ENCODE measurements around the gene ZNF512B.

ZNF512B gene

GRCh38 chr20:63955827-63956663 is 13.7 kb downstream of the ZNF512B start, which contains the start of gene UCKL1 (continued):
- TF ChIP-seq ZNF843 (tag by site-specific recombination; IDR thresholded peaks at IDR 0.05), result 0 out of 2 replicates have a peak, but pooled peaks have one; percentile 44
- TF ChIP-seq OSR2 (tag by site-specific recombination; IDR thresholded peaks at IDR 0.05), result 0 out of 2 replicates have a peak, but pooled peaks have one; percentile 26
- TF ChIP-seq, protein P1, sequence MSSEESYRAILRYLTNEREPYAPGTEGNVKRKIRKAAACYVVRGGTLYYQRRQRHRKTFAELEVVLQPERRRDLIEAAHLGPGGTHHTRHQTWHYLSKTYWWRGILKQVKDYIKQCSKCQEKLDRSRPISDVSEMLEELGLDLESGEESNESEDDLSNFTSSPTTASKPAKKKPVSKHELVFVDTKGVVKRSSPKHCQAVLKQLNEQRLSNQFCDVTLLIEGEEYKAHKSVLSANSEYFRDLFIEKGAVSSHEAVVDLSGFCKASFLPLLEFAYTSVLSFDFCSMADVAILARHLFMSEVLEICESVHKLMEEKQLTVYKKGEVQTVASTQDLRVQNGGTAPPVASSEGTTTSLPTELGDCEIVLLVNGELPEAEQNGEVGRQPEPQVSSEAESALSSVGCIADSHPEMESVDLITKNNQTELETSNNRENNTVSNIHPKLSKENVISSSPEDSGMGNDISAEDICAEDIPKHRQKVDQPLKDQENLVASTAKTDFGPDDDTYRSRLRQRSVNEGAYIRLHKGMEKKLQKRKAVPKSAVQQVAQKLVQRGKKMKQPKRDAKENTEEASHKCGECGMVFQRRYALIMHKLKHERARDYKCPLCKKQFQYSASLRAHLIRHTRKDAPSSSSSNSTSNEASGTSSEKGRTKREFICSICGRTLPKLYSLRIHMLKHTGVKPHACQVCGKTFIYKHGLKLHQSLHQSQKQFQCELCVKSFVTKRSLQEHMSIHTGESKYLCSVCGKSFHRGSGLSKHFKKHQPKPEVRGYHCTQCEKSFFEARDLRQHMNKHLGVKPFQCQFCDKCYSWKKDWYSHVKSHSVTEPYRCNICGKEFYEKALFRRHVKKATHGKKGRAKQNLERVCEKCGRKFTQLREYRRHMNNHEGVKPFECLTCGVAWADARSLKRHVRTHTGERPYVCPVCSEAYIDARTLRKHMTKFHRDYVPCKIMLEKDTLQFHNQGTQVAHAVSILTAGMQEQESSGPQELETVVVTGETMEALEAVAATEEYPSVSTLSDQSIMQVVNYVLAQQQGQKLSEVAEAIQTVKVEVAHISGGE (tag by site-specific recombination; conservative IDR thresholded peaks at IDR 0.05; ENCODE audit: low read depth), result peak; percentile 75
- TF ChIP-seq ZNF560 (tag by site-specific recombination; IDR thresholded peaks at IDR 0.05; ENCODE audit: borderline replicate concordance), result no peak
- TF ChIP-seq, protein P2, sequence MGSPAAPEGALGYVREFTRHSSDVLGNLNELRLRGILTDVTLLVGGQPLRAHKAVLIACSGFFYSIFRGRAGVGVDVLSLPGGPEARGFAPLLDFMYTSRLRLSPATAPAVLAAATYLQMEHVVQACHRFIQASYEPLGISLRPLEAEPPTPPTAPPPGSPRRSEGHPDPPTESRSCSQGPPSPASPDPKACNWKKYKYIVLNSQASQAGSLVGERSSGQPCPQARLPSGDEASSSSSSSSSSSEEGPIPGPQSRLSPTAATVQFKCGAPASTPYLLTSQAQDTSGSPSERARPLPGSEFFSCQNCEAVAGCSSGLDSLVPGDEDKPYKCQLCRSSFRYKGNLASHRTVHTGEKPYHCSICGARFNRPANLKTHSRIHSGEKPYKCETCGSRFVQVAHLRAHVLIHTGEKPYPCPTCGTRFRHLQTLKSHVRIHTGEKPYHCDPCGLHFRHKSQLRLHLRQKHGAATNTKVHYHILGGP (tag by site-specific recombination; IDR thresholded peaks at IDR 0.05), result no peak
- TF ChIP-seq ZNF830 (tag by site-specific recombination; IDR thresholded peaks at IDR 0.05; ENCODE audit: low read depth), result no peak

DNA sequence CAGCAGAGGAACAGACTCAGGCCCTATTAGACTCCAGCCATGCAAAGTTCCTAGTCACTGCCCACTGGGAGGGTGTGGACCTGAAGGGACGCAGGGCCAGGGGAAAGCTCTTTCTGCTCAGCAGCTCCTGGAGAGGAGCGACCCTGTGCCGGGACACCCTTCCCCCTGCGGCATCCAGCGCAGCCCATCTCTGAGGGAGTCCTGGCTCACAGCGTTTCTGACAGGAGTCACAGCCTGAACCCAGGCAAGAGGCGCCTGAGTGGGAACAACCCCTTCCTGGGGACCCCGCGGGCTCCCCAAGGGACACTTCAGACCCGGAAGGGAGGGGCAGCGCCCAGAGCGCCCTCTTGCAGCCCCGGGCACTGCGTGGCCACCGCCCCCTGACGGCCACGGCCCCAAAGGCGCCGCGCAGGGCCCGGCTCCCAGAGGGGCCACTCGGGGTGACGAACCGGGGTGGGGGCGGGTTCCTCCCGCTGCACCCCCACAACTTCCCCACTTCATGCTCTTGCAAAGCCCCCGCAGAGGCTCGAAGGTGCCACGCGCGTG is 14.4 kb downstream of the ZNF512B start:
- POLR2A ChIA-PET, result interaction anchor here (0.7 to 2.7 kb wide), 2 partner anchors 25 to 90 kb away, joined by 3 to 21 read pairs; partner anchors contain the start of genes PRPF6 and TPD52L2
- no peaks in the 10 kb centered on the region for H3K9me3 ChIP-seq (ENCODE audit: control insufficient read depth, insufficient read depth, low read depth, low read length)
- CTCF ChIA-PET, result interaction anchor here (0.5 to 1.4 kb wide), 3 partner anchors 9 to 32 kb away, joined by 3 to 5 read pairs (median 3); no protein-coding TSS in a partner anchor
- H3K36me3 ChIP-seq (ENCODE audit: control insufficient read depth in 2 of 2, insufficient read depth in 1 of 2, low read length in 2 of 2), result peaks cover 0 to 25% of the 10 kb centered on the region in 2 experiments; a peak in 1 of 3 replicates
- peak overlapping the region; percentile 94 for H3K27ac ChIP-seq (ENCODE audit: extremely low read depth, low read depth, low read length)
- peak overlapping the region; percentile 99 for H3K4me3 ChIP-seq (ENCODE audit: low read depth, low read length)
- H3K4me1 ChIP-seq (ENCODE audit: control insufficient read depth, insufficient read depth, low read length), result peaks cover 4% of the 10 kb centered on the region; the same call in 1 of the 2 replicates
- TF ChIP-seq ZNF600 (tag by site-specific recombination; IDR thresholded peaks at IDR 0.05), result peak; percentile 60; the same call in 1 of the 2 replicates
- no peak for TF ChIP-seq ZNF670 (tag by site-specific recombination; IDR thresholded peaks at IDR 0.05; ENCODE audit: low read depth)
- TF ChIP-seq ZNF174 (tag by site-specific recombination; IDR thresholded peaks at IDR 0.05), result no peak
- 0 out of 2 replicates have a peak, but pooled peaks have one; percentile 12 for TF ChIP-seq ZBTB48 (tag by site-specific recombination; IDR thresholded peaks at IDR 0.05)
- no peak for TF ChIP-seq PRDM1 (tag by site-specific recombination; IDR thresholded peaks at IDR 0.05)
- TF ChIP-seq, protein P3, sequence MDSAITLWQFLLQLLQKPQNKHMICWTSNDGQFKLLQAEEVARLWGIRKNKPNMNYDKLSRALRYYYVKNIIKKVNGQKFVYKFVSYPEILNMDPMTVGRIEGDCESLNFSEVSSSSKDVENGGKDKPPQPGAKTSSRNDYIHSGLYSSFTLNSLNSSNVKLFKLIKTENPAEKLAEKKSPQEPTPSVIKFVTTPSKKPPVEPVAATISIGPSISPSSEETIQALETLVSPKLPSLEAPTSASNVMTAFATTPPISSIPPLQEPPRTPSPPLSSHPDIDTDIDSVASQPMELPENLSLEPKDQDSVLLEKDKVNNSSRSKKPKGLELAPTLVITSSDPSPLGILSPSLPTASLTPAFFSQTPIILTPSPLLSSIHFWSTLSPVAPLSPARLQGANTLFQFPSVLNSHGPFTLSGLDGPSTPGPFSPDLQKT (IDR thresholded peaks at IDR 0.05; ENCODE audit: borderline replicate concordance, low read depth, low read length), result no peak
- TF ChIP-seq, protein P4, sequence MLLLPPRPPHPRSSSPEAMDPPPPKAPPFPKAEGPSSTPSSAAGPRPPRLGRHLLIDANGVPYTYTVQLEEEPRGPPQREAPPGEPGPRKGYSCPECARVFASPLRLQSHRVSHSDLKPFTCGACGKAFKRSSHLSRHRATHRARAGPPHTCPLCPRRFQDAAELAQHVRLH (tag by site-specific recombination; IDR thresholded peaks at IDR 0.05), result no peak
- no peak for TF ChIP-seq ZNF626 (tag by site-specific recombination; IDR thresholded peaks at IDR 0.05)
- no peak for TF ChIP-seq WT1 (tag by site-specific recombination; IDR thresholded peaks at IDR 0.05)
- no peak for TF ChIP-seq AEBP2 (tag by site-specific recombination; IDR thresholded peaks at IDR 0.05; ENCODE audit: borderline replicate concordance)
- peak; percentile 92 for TF ChIP-seq ZNF423 (tag by site-specific recombination; IDR thresholded peaks at IDR 0.05)
- TF ChIP-seq, protein P5, sequence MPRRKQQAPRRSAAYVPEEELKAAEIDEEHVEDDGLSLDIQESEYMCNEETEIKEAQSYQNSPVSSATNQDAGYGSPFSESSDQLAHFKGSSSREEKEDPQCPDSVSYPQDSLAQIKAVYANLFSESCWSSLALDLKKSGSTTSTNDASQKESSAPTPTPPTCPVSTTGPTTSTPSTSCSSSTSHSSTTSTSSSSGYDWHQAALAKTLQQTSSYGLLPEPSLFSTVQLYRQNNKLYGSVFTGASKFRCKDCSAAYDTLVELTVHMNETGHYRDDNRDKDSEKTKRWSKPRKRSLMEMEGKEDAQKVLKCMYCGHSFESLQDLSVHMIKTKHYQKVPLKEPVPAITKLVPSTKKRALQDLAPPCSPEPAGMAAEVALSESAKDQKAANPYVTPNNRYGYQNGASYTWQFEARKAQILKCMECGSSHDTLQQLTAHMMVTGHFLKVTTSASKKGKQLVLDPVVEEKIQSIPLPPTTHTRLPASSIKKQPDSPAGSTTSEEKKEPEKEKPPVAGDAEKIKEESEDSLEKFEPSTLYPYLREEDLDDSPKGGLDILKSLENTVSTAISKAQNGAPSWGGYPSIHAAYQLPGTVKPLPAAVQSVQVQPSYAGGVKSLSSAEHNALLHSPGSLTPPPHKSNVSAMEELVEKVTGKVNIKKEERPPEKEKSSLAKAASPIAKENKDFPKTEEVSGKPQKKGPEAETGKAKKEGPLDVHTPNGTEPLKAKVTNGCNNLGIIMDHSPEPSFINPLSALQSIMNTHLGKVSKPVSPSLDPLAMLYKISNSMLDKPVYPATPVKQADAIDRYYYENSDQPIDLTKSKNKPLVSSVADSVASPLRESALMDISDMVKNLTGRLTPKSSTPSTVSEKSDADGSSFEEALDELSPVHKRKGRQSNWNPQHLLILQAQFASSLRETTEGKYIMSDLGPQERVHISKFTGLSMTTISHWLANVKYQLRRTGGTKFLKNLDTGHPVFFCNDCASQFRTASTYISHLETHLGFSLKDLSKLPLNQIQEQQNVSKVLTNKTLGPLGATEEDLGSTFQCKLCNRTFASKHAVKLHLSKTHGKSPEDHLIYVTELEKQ (tag by site-specific recombination; IDR thresholded peaks at IDR 0.05; ENCODE audit: borderline replicate concordance), result no peak
- no peak for TF ChIP-seq ZNF610 (tag by site-specific recombination; IDR thresholded peaks at IDR 0.05; ENCODE audit: borderline replicate concordance)
- TF ChIP-seq ZNF302 (tag by site-specific recombination; IDR thresholded peaks at IDR 0.05; ENCODE audit: low read depth), result no peak
- no peak for TF ChIP-seq HOXA7 (CRISPR knock-in tag; IDR thresholded peaks at IDR 0.05; ENCODE audit: borderline replicate concordance)
- no peak for TF ChIP-seq TRIM28 (IDR thresholded peaks at IDR 0.05; ENCODE audit: borderline replicate concordance, low read length)
- TF ChIP-seq ZNF776 (tag by site-specific recombination; IDR thresholded peaks at IDR 0.05; ENCODE audit: borderline replicate concordance), result no peak

Data from HEK293 (cell line).